ENCODE results near the gene CERS6. TPM values are rescaled to one million over a fixed set of nuclear protein-coding genes. Genes with fewer than 3 reads are reported as not detected.

CERS6 gene
- total RNA-seq, 1 experiment from 2014 or later = 45.9 TPM

- H3K27ac Mint-ChIP-seq (ENCODE audit: unreplicated experiment) = no peak overlapping the region
- H3K4me3 Mint-ChIP-seq (ENCODE audit: low read depth, unreplicated experiment) = no peak overlapping the region
- DNase-seq = no peak
- H3K27me3 Mint-ChIP-seq (ENCODE audit: unreplicated experiment) = no peaks in the 10 kb centered on the region
- H3K36me3 Mint-ChIP-seq (ENCODE audit: insufficient read depth, unreplicated experiment) = no peaks in the 10 kb centered on the region
- no TSS peak for BruUV-seq (replicated peaks)
- CTCF ChIA-PET = interaction anchor here (0.6 kb wide), 1 partner anchor 156 kb away, joined by 14 read pairs; no protein-coding TSS in a partner anchor
- peaks cover 8% of the 10 kb centered on the region for H3K4me1 Mint-ChIP-seq (ENCODE audit: low read depth, unreplicated experiment)
- no peak for TF ChIP-seq CTCF (IDR thresholded peaks at IDR 0.05; ENCODE audit: unreplicated experiment)
- no peaks in the 10 kb centered on the region for H3K9me3 Mint-ChIP-seq (ENCODE audit: low read depth, unreplicated experiment)
- intact Hi-C loops (cut with micrococcal nuclease; ENCODE audit: unreplicated experiment) = no loop called here
These were observed 365.9 kb downstream of the CERS6 start for GRCh38 chr2:168821992-168822391.

Small RNAs within 50 kb of the gene (microRNA-seq; reads per million reads assigned to microRNA genes)
- gene MIR4774 = not detected

Other genes starting within 250 kb of the CERS6 start
- 100 and 110 TPM in 2 replicates for gene STK39, start 208.7 kb upstream of the CERS6 start, total RNA-seq (2022)